Breast epithelium (tissue), 4 donors: ENCODE data around the gene MMP8. TPM values are rescaled to one million over a fixed set of nuclear protein-coding genes. Genes with fewer than 3 reads are reported as not detected.
A peak's percentile ranks its signal among the peaks of the same experiment; 100 is the strongest.

ENCODE experiments used
- DNase-seq, 2 donors: peaks; one replicate each; pipeline ENCODE4 v3.0.0-alpha.2; 2019; ENCODE audit warnings: low spot score in 2 of 2
- H3K27ac ChIP-seq, 2 donors: fragments of 200-600 bp; sonication (generic) in 1 of 2; one replicate each; pipeline ENCODE4 v1.5.1; 2016 to 2019; ENCODE audit warnings: mild to moderate bottlenecking in 1 of 2
- H3K27me3 ChIP-seq, 2 donors: fragments of 200-600 bp; sonication (generic) in 1 of 2; one replicate each; pipeline versions ENCODE4 v1.5.1 to v1.6.0; 2017 to 2019; ENCODE audit warnings: control low read depth in 1 of 2, mild to moderate bottlenecking in 1 of 2
- H3K36me3 ChIP-seq: fragments of 200-600 bp; one replicate; pipeline ENCODE4 v1.5.1; 2019
- H3K4me1 ChIP-seq, 2 donors: fragments of 200-600 bp; sonication (generic); one replicate each; pipeline ENCODE4 v1.5.1; 2016 to 2019; ENCODE audit warnings: control low read depth in 1 of 2
- H3K4me3 ChIP-seq, 3 donors: fragments of 200-600 bp; sonication (generic); 1 replicate in 2 of 3; 2 replicates in 1 of 3; pipeline ENCODE4 v1.5.1; 2016 to 2019; ENCODE audit warnings: mild to moderate bottlenecking in 3 of 3, moderate library complexity in 2 of 3
- H3K9me3 ChIP-seq, 2 donors: fragments of 200-600 bp; sonication (generic) in 1 of 2; one replicate each; pipeline ENCODE4 v1.5.1; 2016 to 2019; ENCODE audit warnings: control low read depth in 1 of 2
- CTCF ChIP-seq, 3 donors: fragments of 450-650 bp; IDR thresholded peaks; one replicate each; pipeline ENCODE4 v1.5.1; 2016 to 2017; ENCODE audit warnings: antibody characterized with exemption in 3 of 3, mild to moderate bottlenecking in 3 of 3, moderate library complexity in 3 of 3
- POLR2A ChIP-seq: fragments of 450-650 bp; IDR thresholded peaks from one replicate; pipeline ENCODE4 v1.6.1; 2016; ENCODE audit warnings: antibody characterized with exemption, mild to moderate bottlenecking, moderate library complexity
- POLR2AphosphoS5 ChIP-seq, 3 donors: sonication (generic); formaldehyde crosslinking; IDR thresholded peaks; one replicate each; pipeline ENCODE4 v1.6.1; 2017; ENCODE audit warnings: antibody characterized with exemption in 3 of 3
- intact Hi-C: fragments of 100-400 bp; cut with DNase I; formaldehyde crosslinking; loops from one replicate; pipeline ENCODE4 v1.15.1; 2023; ENCODE audit warnings: low total_unique reads
- total RNA-seq, 3 donors: library from RNA; depleted of rRNA; stranded (reverse); fragments of >200 nt; gene quantifications; one replicate each; pipeline ENCODE4 v1.1.0, GENCODE V29; 2016

The MMP8 gene
- total RNA-seq, 3 donors from 2014 or later, result 0.33 to 2.3 TPM; not detected in 1

GRCh38 chr11:102685754-102686153 lies 39.0 kb downstream of the MMP8 start:
- Histone ChIP-seq H3K27me3 (no peaks in the 10 kb centered on the region), H3K27ac (peak overlapping the region; percentile 70 to 77)

DNA sequence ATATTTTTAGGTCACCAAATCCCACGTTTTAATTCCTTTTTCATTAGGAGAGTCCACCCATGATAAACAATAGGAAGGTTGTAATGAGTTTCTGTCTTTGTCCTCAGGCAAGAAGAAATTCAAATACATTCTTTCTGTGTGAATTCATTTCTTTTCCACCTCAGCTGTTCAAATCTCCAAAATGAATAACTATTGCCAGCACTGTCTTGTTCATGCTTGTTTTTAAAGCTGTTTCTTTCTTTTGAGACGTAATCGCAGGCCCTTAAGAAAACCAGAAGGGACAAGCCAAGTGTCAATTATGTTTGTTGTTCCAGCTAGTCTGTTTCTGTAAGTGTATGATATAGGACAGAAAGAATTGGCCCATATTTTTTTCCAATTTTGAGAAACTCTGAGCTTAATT lies 39.4 kb downstream of the MMP8 start:
- peak overlapping the region; percentile 70 to 78 for H3K27ac ChIP-seq
- H3K4me1 ChIP-seq, result no peaks in the 10 kb centered on the region
- no peaks in the 10 kb centered on the region for H3K27me3 ChIP-seq
- H3K4me3 ChIP-seq, result no peak overlapping the region
- no peak for DNase-seq
- H3K9me3 ChIP-seq, result no peaks in the 10 kb centered on the region
- intact Hi-C loops, result no loop called here
- TF ChIP-seq POLR2AphosphoS5 (IDR thresholded peaks at IDR 0.05) (no peak), POLR2A (no peak), CTCF (IDR thresholded peaks at IDR 0.05) (no peak)
- no peaks in the 10 kb centered on the region for H3K36me3 ChIP-seq

More at GRCh38 chr11:102685754-102686153, 39.0 kb downstream of the MMP8 start:
- H3K36me3 ChIP-seq, result no peaks in the 10 kb centered on the region
- intact Hi-C loops, result no loop called here
- H3K4me3 ChIP-seq, result no peak overlapping the region
- H3K4me1 ChIP-seq, result no peaks in the 10 kb centered on the region
- DNase-seq, result no peak
- TF ChIP-seq POLR2A, result no peak
- TF ChIP-seq POLR2AphosphoS5 (IDR thresholded peaks at IDR 0.05), result no peak
- no peak for TF ChIP-seq CTCF (IDR thresholded peaks at IDR 0.05)
- no peaks in the 10 kb centered on the region for H3K9me3 ChIP-seq

GRCh38 chr11:102683277-102683676 lies 41.5 kb downstream of the MMP8 start:
- H3K4me3 ChIP-seq, result no peak overlapping the region
- no peaks in the 10 kb centered on the region for H3K27me3 ChIP-seq
- no peak for TF ChIP-seq POLR2A
- TF ChIP-seq POLR2AphosphoS5 (IDR thresholded peaks at IDR 0.05), result no peak
- no peak for TF ChIP-seq CTCF (IDR thresholded peaks at IDR 0.05)
- intact Hi-C loops, result no loop called here
- H3K27ac ChIP-seq, result peak overlapping the region in 1 of 2 donors; percentile 54
- H3K9me3 ChIP-seq, result no peaks in the 10 kb centered on the region
- H3K36me3 ChIP-seq, result no peaks in the 10 kb centered on the region
- H3K4me1 ChIP-seq, result no peaks in the 10 kb centered on the region
- DNase-seq, result no peak

DNA sequence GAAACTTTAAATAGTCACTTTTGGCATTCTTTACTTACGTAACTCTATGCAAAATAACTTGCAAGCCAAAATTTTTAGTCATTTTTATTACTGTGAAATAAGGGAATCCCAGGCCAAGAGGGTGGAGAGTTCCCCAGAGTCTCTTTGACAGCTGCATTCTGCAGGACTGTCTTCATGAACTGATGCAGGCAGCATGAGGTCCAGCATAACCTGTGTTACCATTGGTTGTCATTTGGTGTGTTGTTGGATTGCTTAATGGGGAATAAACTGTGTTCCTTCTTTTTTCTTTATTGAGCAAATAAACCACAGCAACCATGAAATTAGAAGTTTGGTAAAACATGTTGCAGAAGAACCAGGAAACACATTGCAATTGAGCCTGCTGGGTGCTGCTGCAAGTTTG lies 43.8 kb downstream of the MMP8 start:
- H3K9me3 ChIP-seq, result no peaks in the 10 kb centered on the region
- DNase-seq, result no peak
- no peak for TF ChIP-seq POLR2A
- TF ChIP-seq POLR2AphosphoS5 (IDR thresholded peaks at IDR 0.05), result no peak
- no peak for TF ChIP-seq CTCF (IDR thresholded peaks at IDR 0.05)
- intact Hi-C loops, result no loop called here
- no peak overlapping the region for H3K4me3 ChIP-seq
- H3K36me3 ChIP-seq, result no peaks in the 10 kb centered on the region
- H3K27me3 ChIP-seq, result no peaks in the 10 kb centered on the region
- H3K4me1 ChIP-seq, result no peaks in the 10 kb centered on the region
- no peak overlapping the region for H3K27ac ChIP-seq

DNA sequence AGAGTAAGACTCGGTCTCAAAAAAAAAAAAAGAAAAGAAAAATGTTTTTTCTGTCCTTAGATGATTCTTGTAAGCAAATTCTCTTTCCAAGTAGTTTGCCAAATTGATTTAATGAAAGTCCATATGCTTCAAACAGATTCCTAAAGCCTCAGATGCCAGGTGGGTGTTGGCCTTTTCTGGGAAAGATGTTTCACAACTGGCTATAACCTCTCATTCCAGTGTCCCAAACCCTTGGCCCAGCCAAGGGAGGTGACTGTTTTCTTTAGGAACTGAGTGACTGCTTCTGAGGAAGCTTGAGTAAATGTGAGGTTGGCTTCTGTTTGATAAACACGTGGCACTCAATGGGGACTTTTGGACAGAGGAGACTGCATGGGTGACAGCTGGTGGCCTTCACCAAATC lies 46.7 kb downstream of the MMP8 start:
- DNase-seq, result no peak
- TF ChIP-seq POLR2A (no peak), POLR2AphosphoS5 (IDR thresholded peaks at IDR 0.05) (no peak), CTCF (IDR thresholded peaks at IDR 0.05) (no peak)
- Histone ChIP-seq H3K4me3 (no peak overlapping the region), H3K36me3 (no peaks in the 10 kb centered on the region), H3K4me1 (no peaks in the 10 kb centered on the region), H3K27ac (no peak overlapping the region), H3K9me3 (no peaks in the 10 kb centered on the region), H3K27me3 (no peaks in the 10 kb centered on the region)
- intact Hi-C loops, result no loop called here
